Skin epidermis (tissue), 12 donors: Measurements from ENCODE around the gene ATP2A2.
"Not testable (repeated sequence)": the region's sequence is repeated elsewhere in the genome, so short reads cannot be mapped to it uniquely, and the experiment has no call there.

ENCODE experiments used
- H3K27ac ChIP-seq, 21 experiments: fragments of 200-600 bp; sonication (generic) in 11 of 21; one replicate each; pipeline ENCODE4 v1.5.0; 2020; ENCODE audit warnings: mild to moderate bottlenecking in 3 of 21, inconsistent platforms in 2 of 21, moderate library complexity in 2 of 21
- H3K4me3 ChIP-seq, 7 experiments: fragments of 200-600 bp; sonication (generic) in 2 of 7; one replicate each; pipeline ENCODE4 v1.5.0; 2020; ENCODE audit warnings: inconsistent platforms in 2 of 7, mild to moderate bottlenecking in 2 of 7, moderate library complexity in 1 of 7

ATP2A2 gene

GRCh38 chr12:110255890-110256456 lies 25.1 kb upstream of the ATP2A2 start:
- H3K27ac ChIP-seq, result peak overlapping the region in 1 of 21 experiments; percentile 50
- not testable (repeated sequence) for H3K4me3 ChIP-seq

GRCh38 chr12:110256780-110257431 lies 24.1 kb upstream of the ATP2A2 start:
- H3K27ac ChIP-seq, result peak overlapping the region in 9 of 21 experiments; percentile 10 to 66 (median 42)
- no peak overlapping the region for H3K4me3 ChIP-seq

- no peak overlapping the region for H3K4me3 ChIP-seq
- no peak overlapping the region for H3K27ac ChIP-seq
These were observed 22.6 kb upstream of the ATP2A2 start for GRCh38 chr12:110258466-110258865.

GRCh38 chr12:110262442-110263388 lies 18.3 kb upstream of the ATP2A2 start:
- Histone ChIP-seq H3K27ac (peak overlapping the region in 3 of 21 experiments; percentile 44 to 50 (median 45)), H3K4me3 (no peak overlapping the region)

- Histone ChIP-seq H3K4me3 (no peak overlapping the region), H3K27ac (peak overlapping the region in 12 of 21 experiments; percentile 22 to 70 (median 52))
These were observed 14.6 kb upstream of the ATP2A2 start for GRCh38 chr12:110266381-110266960.

GRCh38 chr12:110266980-110267620 lies 13.9 kb upstream of the ATP2A2 start:
- Histone ChIP-seq H3K27ac (peak overlapping the region in 13 of 21 experiments; percentile 22 to 70 (median 53)), H3K4me3 (no peak overlapping the region)

- peak overlapping the region in 12 of 21 experiments; percentile 20 to 84 (median 36) for H3K27ac ChIP-seq
These were observed 11.4 kb upstream of the ATP2A2 start for GRCh38 chr12:110269622-110270124.

GRCh38 chr12:110270125-110270962 lies 10.7 kb upstream of the ATP2A2 start:
- Histone ChIP-seq H3K4me3 (no peak overlapping the region), H3K27ac (peak overlapping the region in 15 of 21 experiments; percentile 6 to 84 (median 22))

More at GRCh38 chr12:110269622-110270124, 11.4 kb upstream of the ATP2A2 start:
- H3K4me3 ChIP-seq, result no peak overlapping the region

- Histone ChIP-seq H3K27ac (peak overlapping the region in 4 of 21 experiments; percentile 62 to 81 (median 72)), H3K4me3 (no peak overlapping the region)
These were observed 10.0 kb upstream of the ATP2A2 start for GRCh38 chr12:110271015-110271414.

GRCh38 chr12:110277530-110278254 lies 3.4 kb upstream of the ATP2A2 start:
- no peak overlapping the region for H3K27ac ChIP-seq

GRCh38 chr12:110278255-110278536 lies 2.9 kb upstream of the ATP2A2 start:
- no peak overlapping the region for H3K27ac ChIP-seq
- no peak overlapping the region for H3K4me3 ChIP-seq

More at GRCh38 chr12:110277530-110278254, 3.4 kb upstream of the ATP2A2 start:
- no peak overlapping the region for H3K4me3 ChIP-seq

GRCh38 chr12:110279566-110280375 lies 1.3 kb upstream of the ATP2A2 start:
- H3K27ac ChIP-seq, result peak overlapping the region in 20 of 21 experiments; percentile 83 to 100 (median 99)
- peak overlapping the region in 6 of 7 experiments; percentile 85 to 97 (median 93) for H3K4me3 ChIP-seq

- Histone ChIP-seq H3K4me3 (peak overlapping the region; percentile 85 to 97 (median 92)), H3K27ac (peak overlapping the region; percentile 65 to 100 (median 99))
These were observed 662 bp upstream of the ATP2A2 start for GRCh38 chr12:110280392-110280778.

- Histone ChIP-seq H3K4me3 (peak overlapping the region; percentile 85 to 97 (median 92)), H3K27ac (peak overlapping the region; percentile 97 to 100 (median 99))
These were observed 677 bp downstream of the ATP2A2 start for GRCh38 chr12:110281549-110282299.

- H3K27ac ChIP-seq, result peak overlapping the region; percentile 97 to 100 (median 99)
- H3K4me3 ChIP-seq, result peak overlapping the region; percentile 85 to 97 (median 92)
These were observed 1.3 kb downstream of the ATP2A2 start for GRCh38 chr12:110282300-110282860.
